DMS114 treated with DMSO at 0.1 percent for 48 hours (cell line): Measurements from ENCODE around the gene ATP2A1.
A peak's percentile ranks its signal among the peaks of the same experiment; 100 is the strongest.
"Not testable (repeated sequence)": the region's sequence is repeated elsewhere in the genome, so short reads cannot be mapped to it uniquely, and the experiment has no call there.

ENCODE experiments used
- DNase-seq: peaks from one replicate; lab custom pipeline; 2025; ENCODE audit not compliant: unreplicated experiment; lab: John Stamatoyannopoulos, UW

Gene ATP2A1

GRCh38 chr16:28905229-28905754 lies 27.0 kb downstream of the ATP2A1 start:
- DNase-seq = no peak

GRCh38 chr16:28905800-28906372 lies 27.6 kb downstream of the ATP2A1 start:
- no peak for DNase-seq

DNA sequence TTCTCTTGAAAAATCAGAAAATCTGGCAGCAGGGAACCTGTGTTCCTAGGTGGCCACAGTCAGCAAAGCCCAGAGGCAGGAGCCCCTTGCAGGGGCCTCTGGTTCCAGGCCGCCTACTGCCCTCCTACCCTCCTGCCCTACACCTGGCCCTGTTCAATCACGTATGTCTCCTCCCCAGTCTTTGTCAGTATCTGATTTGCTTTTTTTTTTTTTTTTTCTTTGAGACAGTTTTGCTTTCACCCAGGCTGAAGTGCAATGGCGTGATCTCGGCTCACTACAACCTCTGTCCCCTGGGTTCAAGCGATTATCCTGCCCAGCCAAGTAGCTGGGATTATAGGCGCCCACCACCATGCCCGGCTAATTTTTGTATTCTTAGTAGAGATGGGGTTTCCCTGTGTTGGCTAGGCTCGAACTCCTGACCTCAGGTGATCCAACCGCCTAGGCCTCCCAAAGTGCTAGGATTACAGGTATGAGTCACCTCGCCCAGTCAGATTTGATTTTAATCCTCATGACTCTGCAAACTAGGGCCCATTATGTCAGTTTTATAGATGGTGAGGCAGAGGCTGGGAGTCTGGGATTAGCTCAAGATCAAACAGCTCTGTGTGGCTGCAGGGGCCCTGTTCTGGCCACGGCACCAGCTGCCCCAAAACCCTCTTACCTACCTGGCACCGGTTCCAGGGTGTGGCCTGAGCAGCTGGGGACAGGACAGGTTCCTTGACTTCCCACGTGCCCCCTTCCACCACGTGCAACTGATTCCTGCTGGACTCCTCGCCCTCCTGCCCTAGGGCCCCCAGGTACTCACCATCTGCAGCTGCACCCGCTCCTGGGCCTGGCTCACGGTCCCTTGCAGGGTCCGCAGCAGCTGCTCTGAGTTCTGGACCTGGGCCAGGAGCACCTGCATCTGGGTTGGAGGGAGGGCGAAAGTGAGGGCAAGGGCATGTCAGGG lies 32.1 kb downstream of the ATP2A1 start:
- DNase-seq = no peak

- DNase-seq = no peak
These were observed 34.3 kb downstream of the ATP2A1 start for GRCh38 chr16:28912558-28912957.

GRCh38 chr16:28913946-28914724 lies 35.8 kb downstream of the ATP2A1 start:
- no peak for DNase-seq

- no peak for DNase-seq
These were observed 36.9 kb downstream of the ATP2A1 start for GRCh38 chr16:28915181-28915580.

- no peak for DNase-seq
These were observed 38.8 kb downstream of the ATP2A1 start for GRCh38 chr16:28917095-28917494.

- DNase-seq = no peak
These were observed 40.4 kb downstream of the ATP2A1 start for GRCh38 chr16:28918698-28919097.

DNA sequence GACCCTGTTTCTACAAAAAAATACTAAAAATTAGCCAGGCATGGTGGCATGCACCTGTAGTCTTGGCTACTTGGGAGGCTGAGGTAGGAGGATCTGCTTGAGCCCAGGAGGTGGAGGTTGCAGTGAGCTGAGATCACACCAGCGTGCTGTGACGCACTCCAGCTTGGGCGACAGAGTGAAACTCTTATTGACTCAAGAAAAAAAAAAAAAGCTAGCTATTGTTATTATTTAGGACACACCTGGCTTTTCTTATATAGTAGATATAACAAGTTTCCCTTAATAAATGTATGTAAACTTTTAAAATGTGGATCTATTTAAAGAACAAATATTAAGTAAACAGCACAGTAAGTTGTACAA lies 44.9 kb downstream of the ATP2A1 start:
- no peak for DNase-seq

GRCh38 chr16:28923652-28924398 lies 45.5 kb downstream of the ATP2A1 start:
- DNase-seq = no peak

- no peak for DNase-seq
These were observed 46.1 kb downstream of the ATP2A1 start for GRCh38 chr16:28924399-28924761.

DNA sequence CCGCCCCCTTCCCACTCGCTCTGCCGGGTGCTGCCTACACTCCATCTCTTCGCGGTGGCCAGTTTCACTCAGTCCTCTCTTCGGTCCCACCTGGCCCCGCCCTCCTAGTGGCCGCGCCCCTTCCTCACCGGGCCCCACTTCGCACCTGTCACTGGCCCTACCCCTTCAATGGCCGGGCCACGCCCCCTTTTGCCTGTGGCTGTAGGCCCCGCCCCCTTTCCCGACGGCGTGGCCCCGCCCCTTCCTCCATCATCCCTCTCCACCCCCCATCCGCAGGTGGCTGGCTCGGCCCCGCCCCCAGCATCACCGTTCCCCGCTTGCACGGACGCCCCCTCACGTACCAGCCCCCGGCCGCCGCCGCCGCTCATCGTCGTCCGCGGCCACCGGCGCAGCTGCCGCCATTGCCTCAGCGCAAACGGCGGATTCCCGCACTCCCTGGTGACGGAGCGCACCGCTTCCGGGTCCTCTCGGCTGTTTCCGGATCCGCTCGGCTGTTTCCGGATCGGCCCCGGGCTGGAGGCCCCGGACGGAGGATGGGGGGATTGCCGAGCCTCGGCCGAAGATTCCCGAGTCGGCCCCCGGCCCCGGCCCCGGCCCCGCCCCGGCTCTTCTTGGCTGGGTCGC lies 46.6 kb downstream of the ATP2A1 start, which contains the start of gene RABEP2:
TSS of gene RABEP2 (minus strand) at position 477 of the 624 bp plus-strand sequence. CDS start at position 402, 75 bp downstream.
- peak; percentile 64 for DNase-seq

- DNase-seq = peak; percentile 49
These were observed 47.3 kb downstream of the ATP2A1 start for GRCh38 chr16:28925386-28926228.

DNA sequence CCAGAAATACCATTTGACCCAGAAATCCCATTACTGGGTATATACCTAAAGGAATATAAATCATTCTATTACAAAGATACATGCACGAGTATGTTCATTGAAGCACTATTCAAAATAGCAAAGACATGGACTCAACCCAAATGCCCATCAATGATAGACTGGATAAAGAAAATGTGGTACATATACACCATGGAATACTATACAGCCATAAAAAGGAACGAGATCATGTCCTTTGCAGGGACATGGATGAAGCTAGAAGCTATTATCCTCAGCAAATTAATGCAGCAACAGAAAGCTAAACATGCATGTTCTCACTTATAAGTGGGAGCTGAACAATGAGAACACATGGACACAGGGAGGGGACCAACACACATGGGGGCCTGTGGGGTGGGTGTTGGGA lies 48.0 kb downstream of the ATP2A1 start:
- DNase-seq = not testable (repeated sequence)

GRCh38 chr16:28927815-28928214 lies 49.5 kb downstream of the ATP2A1 start:
- DNase-seq = no peak

DNA sequence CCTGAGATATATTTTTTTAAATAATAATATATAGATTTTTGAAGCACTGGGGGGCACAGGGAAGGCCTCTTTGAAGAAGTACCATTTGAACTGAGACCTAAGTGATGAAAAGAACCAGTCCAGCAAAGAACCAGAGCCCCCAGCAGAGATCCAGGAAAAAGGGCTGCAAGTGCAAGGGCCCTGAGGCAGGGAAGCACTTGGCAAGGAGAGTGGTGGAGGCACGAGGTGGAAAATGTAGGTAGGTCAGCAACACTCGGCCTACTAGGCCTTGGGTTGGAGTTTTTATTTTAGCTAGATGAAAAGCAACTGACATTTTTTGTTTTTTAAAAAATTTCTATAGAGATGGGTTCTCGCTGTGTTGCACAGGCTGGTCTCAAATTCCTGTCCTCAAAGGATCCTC lies 51.9 kb downstream of the ATP2A1 start:
- DNase-seq = no peak

GRCh38 chr16:28930652-28931051 lies 52.4 kb downstream of the ATP2A1 start:
- DNase-seq = no peak

DNA sequence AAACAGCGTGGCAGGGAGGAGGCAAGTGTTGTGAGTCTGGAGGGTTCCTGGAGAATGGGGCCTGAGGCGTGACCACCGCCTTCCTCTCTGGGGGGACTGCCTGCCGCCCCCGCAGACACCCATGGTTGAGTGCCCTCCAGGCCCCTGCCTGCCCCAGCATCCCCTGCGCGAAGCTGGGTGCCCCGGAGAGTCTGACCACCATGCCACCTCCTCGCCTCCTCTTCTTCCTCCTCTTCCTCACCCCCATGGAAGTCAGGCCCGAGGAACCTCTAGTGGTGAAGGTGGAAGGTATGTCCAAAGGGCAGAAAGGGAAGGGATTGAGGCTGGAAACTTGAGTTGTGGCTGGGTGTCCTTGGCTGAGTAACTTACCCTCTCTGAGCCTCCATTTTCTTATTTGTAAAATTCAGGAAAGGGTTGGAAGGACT lies 53.5 kb downstream of the ATP2A1 start, which contains the start of gene CD19:
TSS of gene CD19 (plus strand) at position 171 of the 425 bp plus-strand sequence. CDS start at position 201, 30 bp downstream.
- no peak for DNase-seq
